Measurements from ENCODE around the gene ZNF333.

DNA sequence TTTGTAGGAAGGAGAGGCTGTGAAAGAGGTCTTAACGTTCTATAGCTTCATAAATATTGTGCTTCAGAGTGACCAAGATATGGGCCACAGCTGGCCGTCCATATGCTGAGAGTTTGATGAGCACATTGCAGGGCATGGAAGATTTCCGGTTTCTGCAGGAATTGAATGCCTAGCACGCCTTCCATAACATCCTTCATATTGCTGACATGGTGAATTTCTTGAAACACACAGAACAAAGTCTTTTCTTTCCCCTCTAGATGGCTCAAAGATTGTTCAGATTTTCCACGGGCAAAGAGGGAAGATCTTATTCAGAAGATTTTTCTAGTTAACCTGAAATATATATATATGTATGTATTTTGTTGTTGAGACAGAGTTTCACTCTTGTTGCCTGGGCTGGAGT is 46.1 kb downstream of the ZNF333 start:
- TF ChIP-seq EZH2 (IDR thresholded peaks at IDR 0.05), result no peak
- TF ChIP-seq FOXP2 (optimal IDR thresholded peaks at IDR 0.05; ENCODE audit: control extremely low read depth, extremely low read length, insufficient read depth), result no peak
